Stimulated activated CD4-positive, alpha-beta T cell treated with anti-CD3 and anti-CD28 coated beads, Interleukin-1b, Interleukin-23, amount 100 ng/mL, for 1 hour (primary cell): ENCODE results near the gene GYPE.
"Not testable (repeated sequence)": the region's sequence is repeated elsewhere in the genome, so short reads cannot be mapped to it uniquely, and the experiment has no call there.

Source experiments
- DNase-seq, 2 donors: peaks; one replicate each; pipeline ENCODE4 v3.0.0-alpha.2; 2020; ENCODE audit warnings: low read depth in 2 of 2

Gene GYPE

GRCh38 chr4:143870523-143871268 is 34.7 kb downstream of the GYPE start:
- not testable (repeated sequence) for DNase-seq

DNA sequence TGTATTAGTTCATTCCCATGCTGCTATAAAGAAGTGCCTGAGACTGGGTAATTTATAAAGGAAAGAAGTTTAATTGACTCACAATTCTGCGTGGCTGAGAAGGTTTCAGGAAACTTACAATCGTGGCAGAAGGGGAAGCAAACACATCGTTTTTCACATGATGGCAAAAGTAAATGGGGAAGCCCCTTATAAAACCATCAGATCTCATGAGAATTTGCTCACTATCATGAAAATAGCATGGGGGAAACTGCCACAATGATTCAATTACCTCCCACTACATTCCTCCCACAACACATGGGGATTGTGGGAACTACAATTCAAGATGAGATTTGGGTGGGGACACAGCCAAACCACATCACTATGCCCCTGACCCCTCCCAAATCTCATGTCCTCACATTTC is 35.4 kb downstream of the GYPE start:
- not testable (repeated sequence) for DNase-seq

DNA sequence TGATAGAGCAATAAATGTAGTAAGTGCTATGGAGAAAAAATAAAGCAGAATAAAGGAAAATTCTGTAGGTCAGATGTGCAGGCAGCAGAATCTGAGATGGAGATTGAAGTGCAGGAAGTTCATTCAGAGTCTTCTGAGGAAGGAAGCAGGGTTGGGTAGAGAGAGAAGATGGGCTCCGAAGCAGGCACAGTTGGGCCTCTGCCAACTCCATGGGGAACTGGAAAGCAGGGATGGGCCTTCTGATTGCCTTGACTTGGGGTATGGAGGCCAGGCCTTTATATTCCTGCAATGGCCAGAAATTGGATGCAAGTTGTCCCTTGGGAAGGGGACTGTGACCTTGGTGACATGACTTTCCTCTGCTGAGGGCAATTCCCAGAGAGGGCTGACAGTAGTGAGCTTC is 42.6 kb downstream of the GYPE start:
- not testable (repeated sequence) for DNase-seq

- no peak for DNase-seq
Measured at GRCh38 chr4:143858456-143858855, 46.9 kb downstream of the GYPE start.

GRCh38 chr4:143857391-143858336 is 47.7 kb downstream of the GYPE start:
- not testable (repeated sequence) for DNase-seq

DNA sequence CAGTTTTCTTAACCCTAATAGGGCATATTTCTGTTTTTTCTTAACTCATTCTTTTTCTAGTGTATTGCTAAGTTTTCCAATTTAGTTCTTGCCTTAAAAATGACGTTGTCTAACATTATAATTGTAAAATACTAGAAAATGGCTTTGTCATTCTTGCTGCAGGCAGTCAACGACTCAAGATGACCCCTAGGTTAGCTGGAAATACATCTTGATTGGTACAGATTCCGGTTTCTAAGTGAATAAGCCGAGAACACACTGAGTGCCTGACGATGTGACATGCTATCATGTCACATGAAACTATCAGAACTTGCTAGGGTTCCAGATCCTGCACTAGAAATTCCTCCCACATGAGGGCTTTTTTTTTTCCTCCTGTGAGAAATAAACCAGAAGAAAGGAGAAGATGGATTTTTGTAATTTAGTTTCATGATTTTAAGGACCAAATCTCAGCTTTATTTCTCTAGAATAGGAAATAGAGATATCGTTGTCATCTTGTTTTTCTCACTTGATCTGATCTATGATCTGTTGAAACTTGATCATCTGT is 49.3 kb downstream of the GYPE start:
- DNase-seq, result not testable (repeated sequence)

- not testable (repeated sequence) for DNase-seq
Measured at GRCh38 chr4:143854645-143855044, 50.7 kb downstream of the GYPE start.

GRCh38 chr4:143849296-143849695 is 56.1 kb downstream of the GYPE start:
- DNase-seq, result not testable (repeated sequence)

- not testable (repeated sequence) for DNase-seq
Measured at GRCh38 chr4:143843506-143843832, 61.9 kb downstream of the GYPE start.

- DNase-seq, result not testable (repeated sequence)
Measured at GRCh38 chr4:143842624-143843505, 62.5 kb downstream of the GYPE start.

DNA sequence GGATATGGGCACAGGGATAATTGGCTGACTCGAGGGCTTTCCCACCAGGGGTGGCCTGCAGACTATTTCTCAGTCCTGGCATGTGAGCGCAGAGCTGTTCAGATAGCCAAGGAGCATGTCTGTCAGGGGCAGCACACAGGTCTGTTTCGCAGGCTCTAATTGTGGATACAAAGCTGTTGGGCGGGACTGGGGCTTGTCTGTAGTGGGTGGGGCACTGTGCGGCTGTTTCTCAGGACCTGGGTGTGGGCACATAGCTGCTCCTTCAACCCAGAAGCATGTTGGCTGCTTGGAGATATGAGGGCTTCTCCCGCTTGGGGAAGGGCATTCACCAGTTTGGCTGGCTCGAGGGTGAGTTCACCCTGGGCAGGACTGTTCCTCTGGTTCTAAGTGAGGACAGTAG is 65.9 kb downstream of the GYPE start:
- DNase-seq, result not testable (repeated sequence)

- DNase-seq, result not testable (repeated sequence)
Measured at GRCh38 chr4:143834196-143834595, 71.2 kb downstream of the GYPE start.

GRCh38 chr4:143833676-143834075 is 71.7 kb downstream of the GYPE start:
- not testable (repeated sequence) for DNase-seq

GRCh38 chr4:143830576-143830975 is 74.8 kb downstream of the GYPE start:
- not testable (repeated sequence) for DNase-seq

- not testable (repeated sequence) for DNase-seq
Measured at GRCh38 chr4:143829239-143829620, 76.1 kb downstream of the GYPE start.
